Activated CD8-positive, alpha-beta T cell treated with anti-CD3 and anti-CD28 coated beads for 36 hours (primary cell): ENCODE results near the gene ADAM19. TPM values are rescaled to one million over a fixed set of nuclear protein-coding genes. Genes with fewer than 3 reads are reported as not detected.

ENCODE experiments used
- ATAC-seq: fragments of 200-7000 bp; cut with Tn5 transposase; one replicate; pipeline ENCODE4 v1.10.0; 2021; ENCODE audit warnings: mild to moderate bottlenecking, moderate library complexity
- CTCF ChIA-PET: fragments of 350-600 bp; sonication (Branson Sonifier 250); formaldehyde crosslinking; loops from one replicate; lab custom pipeline; 2021; ENCODE audit warnings: antibody characterized with exemption; lab: Charles Lee
- POLR2A ChIA-PET: fragments of 350-600 bp; sonication (Branson Sonifier 250); formaldehyde crosslinking; loops from one replicate; lab custom pipeline; 2021; ENCODE audit warnings: antibody characterized with exemption; lab: Charles Lee
- DNase-seq: peaks from one replicate; pipeline ENCODE4 v3.0.0-alpha.2; 2020
- H3K27ac Mint-ChIP-seq: one replicate; pipeline ENCODE4 v1.8.0; 2021; ENCODE audit warnings: mild to moderate bottlenecking, mixed read lengths
- H3K27me3 Mint-ChIP-seq: one replicate; pipeline ENCODE4 v1.8.0; 2021; ENCODE audit warnings: mixed read lengths
- H3K36me3 Mint-ChIP-seq: one replicate; pipeline ENCODE4 v1.8.0; 2021; ENCODE audit warnings: low read depth, mixed read lengths
- H3K4me1 Mint-ChIP-seq: one replicate; pipeline ENCODE4 v1.8.0; 2021; ENCODE audit warnings: low read depth, mixed read lengths
- H3K4me3 Mint-ChIP-seq: one replicate; pipeline ENCODE4 v1.8.0; 2021; ENCODE audit warnings: mild to moderate bottlenecking, moderate library complexity, mixed read lengths
- H3K9me3 Mint-ChIP-seq: one replicate; pipeline ENCODE4 v1.8.0; 2021; ENCODE audit warnings: mixed read lengths
- CTCF ChIP-seq: fragments of 200-600 bp; IDR thresholded peaks from one replicate; pipeline ENCODE4 v1.8.0; 2022; ENCODE audit warnings: antibody characterized with exemption, mild to moderate bottlenecking
- intact Hi-C: fragments of 100-400 bp; cut with micrococcal nuclease; formaldehyde crosslinking; loops from one replicate; pipeline ENCODE4 v1.10.0; 2022
- total RNA-seq, 2 experiments: library from RNA; stranded (reverse); gene quantifications; one replicate each; pipeline ENCODE4 v1.2.3, GENCODE V29; 2021

The ADAM19 gene
- total RNA-seq, 2 experiments from 2014 or later = 12.3 to 12.9 TPM

GRCh38 chr5:157446412-157446935, 129.1 kb downstream of the ADAM19 start:
- Mint-ChIP-seq H3K4me3 (no peak overlapping the region), H3K27me3 (no peaks in the 10 kb centered on the region), H3K9me3 (no peaks in the 10 kb centered on the region), H3K36me3 (no peaks in the 10 kb centered on the region), H3K4me1 (no peaks in the 10 kb centered on the region), H3K27ac (no peak overlapping the region)
- intact Hi-C loops = no loop called here
- no peak for ATAC-seq
- no peak for DNase-seq
- CTCF ChIA-PET = interaction anchor here (0.9 to 1.6 kb wide), 3 partner anchors 23 to 104 kb away, joined by 3 to 5 read pairs (median 3); no protein-coding TSS in a partner anchor
- POLR2A ChIA-PET = no interaction called here
- no peak for TF ChIP-seq CTCF

- ChIA-PET POLR2A (no interaction called here), CTCF (interaction anchor here (0.6 to 2.4 kb wide), 4 partner anchors 23 to 103 kb away, joined by 3 to 7 read pairs (median 3); no protein-coding TSS in a partner anchor)
Observed at GRCh38 chr5:157445745-157446411, 129.7 kb downstream of the ADAM19 start.

GRCh38 chr5:157444224-157444623, 131.4 kb downstream of the ADAM19 start:
- Mint-ChIP-seq H3K9me3 (no peaks in the 10 kb centered on the region), H3K27ac (no peak overlapping the region)

More at GRCh38 chr5:157445745-157446411, 129.7 kb downstream of the ADAM19 start:
- no peaks in the 10 kb centered on the region for H3K4me1 Mint-ChIP-seq
- no peaks in the 10 kb centered on the region for H3K9me3 Mint-ChIP-seq
- DNase-seq (no peak), ATAC-seq (no peak)
- H3K27me3 Mint-ChIP-seq = no peaks in the 10 kb centered on the region
- intact Hi-C loops = no loop called here
- no peaks in the 10 kb centered on the region for H3K36me3 Mint-ChIP-seq
- no peak overlapping the region for H3K27ac Mint-ChIP-seq
- H3K4me3 Mint-ChIP-seq = no peak overlapping the region
- TF ChIP-seq CTCF = no peak

GRCh38 chr5:157443041-157443549, 132.5 kb downstream of the ADAM19 start:
- H3K4me3 Mint-ChIP-seq = no peak overlapping the region
- ChIA-PET CTCF (interaction anchor here (1.1 to 2.4 kb wide), 2 partner anchors 276 to 300 kb away, joined by 3 to 7 read pairs; partner anchors contain the start of gene LSM11), POLR2A (no interaction called here)
- no peaks in the 10 kb centered on the region for H3K36me3 Mint-ChIP-seq
- H3K9me3 Mint-ChIP-seq = no peaks in the 10 kb centered on the region
- H3K27me3 Mint-ChIP-seq = no peaks in the 10 kb centered on the region
- ATAC-seq (no peak), DNase-seq (no peak)
- no peak overlapping the region for H3K27ac Mint-ChIP-seq
- intact Hi-C loops = no loop called here
- H3K4me1 Mint-ChIP-seq = no peaks in the 10 kb centered on the region
- no peak for TF ChIP-seq CTCF

More at GRCh38 chr5:157444224-157444623, 131.4 kb downstream of the ADAM19 start:
- Mint-ChIP-seq H3K36me3 (no peaks in the 10 kb centered on the region), H3K4me3 (no peak overlapping the region), H3K27me3 (no peaks in the 10 kb centered on the region), H3K4me1 (no peaks in the 10 kb centered on the region)
- POLR2A ChIA-PET = interaction anchor here (0.8 kb wide), 1 partner anchor 340 kb away, joined by 3 read pairs; no protein-coding TSS in a partner anchor
- no peak for TF ChIP-seq CTCF
- DNase-seq (no peak), ATAC-seq (no peak)
- intact Hi-C loops = no loop called here
- CTCF ChIA-PET = interaction anchor here (0.7 to 2.4 kb wide), 4 partner anchors 27 to 299 kb away, joined by 3 to 7 read pairs (median 5); partner anchors contain the start of gene LSM11
